GM21526 (cell line): ENCODE data around the gene KRT80.

Source experiments
- ATAC-seq: cut with Tn5 transposase; IDR thresholded peaks from one replicate; pipeline ENCODE4 v1.9.1; 2021; ENCODE audit warnings: moderate library complexity; ENCODE audit not compliant: unreplicated experiment, low FRiP score

Gene KRT80

GRCh38 chr12:52211716-52212585 is 20.1 kb upstream of the KRT80 start:
- no peak for ATAC-seq

- ATAC-seq: no peak
Measured at GRCh38 chr12:52210925-52211650, 19.3 kb upstream of the KRT80 start.

GRCh38 chr12:52210186-52210924 is 18.5 kb upstream of the KRT80 start:
- ATAC-seq: no peak

- no peak for ATAC-seq
Measured at GRCh38 chr12:52209321-52209720, 17.5 kb upstream of the KRT80 start.

- no peak for ATAC-seq
Measured at GRCh38 chr12:52208424-52209165, 16.8 kb upstream of the KRT80 start.

- ATAC-seq: no peak
Measured at GRCh38 chr12:52207895-52208294, 16.1 kb upstream of the KRT80 start.

GRCh38 chr12:52207106-52207505 is 15.3 kb upstream of the KRT80 start:
- no peak for ATAC-seq

GRCh38 chr12:52206304-52207040 is 14.7 kb upstream of the KRT80 start:
- ATAC-seq: no peak

- no peak for ATAC-seq
Measured at GRCh38 chr12:52205612-52206303, 13.9 kb upstream of the KRT80 start.

GRCh38 chr12:52204931-52205505 is 13.2 kb upstream of the KRT80 start:
- ATAC-seq: no peak

- no peak for ATAC-seq
Measured at GRCh38 chr12:52204095-52204930, 12.5 kb upstream of the KRT80 start.

GRCh38 chr12:52203079-52203921 is 11.5 kb upstream of the KRT80 start:
- ATAC-seq: no peak

- ATAC-seq: no peak
Measured at GRCh38 chr12:52202361-52203078, 10.7 kb upstream of the KRT80 start.

GRCh38 chr12:52201451-52201839 is 9.6 kb upstream of the KRT80 start:
- ATAC-seq: no peak

- no peak for ATAC-seq
Measured at GRCh38 chr12:52200781-52201450, 9.1 kb upstream of the KRT80 start.
